Trophoblast cell (in vitro differentiated cells and primary cell): ENCODE results near the gene PTP4A1.

Experiments
- DNase-seq, 2 donors: peaks; one replicate each; pipeline ENCODE4 v3.0.0-alpha.2; 2016
- H2AFZ ChIP-seq: 2 replicates; pipeline ENCODE4 v1.6.1; 2013; ENCODE audit warnings: low read length, moderate library complexity, mild to moderate bottlenecking; ENCODE audit not compliant: insufficient read depth, poor library complexity
- H2AK5ac ChIP-seq: 2 replicates; pipeline ENCODE4 v1.6.1; 2013; ENCODE audit warnings: mild to moderate bottlenecking, low read length
- H2BK120ac ChIP-seq: 2 replicates; pipeline ENCODE4 v1.6.1; 2013; ENCODE audit warnings: low read length, mild to moderate bottlenecking, moderate library complexity; ENCODE audit not compliant: insufficient read depth, poor library complexity
- H2BK12ac ChIP-seq: 2 replicates; pipeline ENCODE4 v1.6.1; 2013; ENCODE audit warnings: mild to moderate bottlenecking, low read length, moderate library complexity
- H2BK5ac ChIP-seq: 2 replicates; pipeline ENCODE4 v1.6.1; 2013; ENCODE audit warnings: low read length, low read depth, moderate library complexity, mild to moderate bottlenecking; ENCODE audit not compliant: poor library complexity
- H3K14ac ChIP-seq: 2 replicates; pipeline ENCODE4 v1.6.1; 2013; ENCODE audit warnings: mild to moderate bottlenecking, low read length
- H3K18ac ChIP-seq: 2 replicates; pipeline ENCODE4 v1.6.1; 2013; ENCODE audit warnings: mild to moderate bottlenecking, low read length
- H3K23ac ChIP-seq: 2 replicates; pipeline ENCODE4 v1.6.1; 2013; ENCODE audit warnings: low read length
- H3K27ac ChIP-seq: 2 replicates; pipeline ENCODE4 v1.5.1; 2013; ENCODE audit warnings: low read depth, mild to moderate bottlenecking, inconsistent platforms, low read length, moderate library complexity
- H3K27me3 ChIP-seq: 2 replicates; pipeline ENCODE4 v1.6.1; 2013; ENCODE audit warnings: inconsistent platforms, mild to moderate bottlenecking, low read length, moderate library complexity; ENCODE audit not compliant: insufficient read depth
- H3K36me3 ChIP-seq, 2 experiments: 1 replicate in 1 of 2; 2 replicates in 1 of 2; pipeline ENCODE4 v1.6.1; 2013; ENCODE audit warnings: low read length in 2 of 2, mild to moderate bottlenecking in 2 of 2, moderate library complexity in 1 of 2; ENCODE audit not compliant: insufficient read depth in 2 of 2, control insufficient read depth in 1 of 2
- H3K4ac ChIP-seq: 2 replicates; pipeline ENCODE4 v1.6.1; 2013; ENCODE audit warnings: low read depth, mild to moderate bottlenecking, low read length, moderate library complexity
- H3K4me1 ChIP-seq, 2 experiments: 1 replicate in 1 of 2; 2 replicates in 1 of 2; pipeline ENCODE4 v1.6.1; 2013; ENCODE audit warnings: low read length in 2 of 2, mild to moderate bottlenecking in 2 of 2, moderate library complexity in 1 of 2; ENCODE audit not compliant: insufficient read depth in 2 of 2, control insufficient read depth in 1 of 2
- H3K4me2 ChIP-seq: 2 replicates; pipeline ENCODE4 v1.6.1; 2013; ENCODE audit warnings: inconsistent platforms, mild to moderate bottlenecking, low read length, moderate library complexity
- H3K4me3 ChIP-seq: 2 replicates; pipeline ENCODE4 v1.5.1; 2013; ENCODE audit warnings: mild to moderate bottlenecking, low read depth, low read length, inconsistent platforms
- H3K79me1 ChIP-seq: one replicate; pipeline ENCODE4 v1.6.1; 2013; ENCODE audit warnings: low read length
- H3K79me2 ChIP-seq: 2 replicates; pipeline ENCODE4 v1.6.1; 2013; ENCODE audit warnings: low read length, mild to moderate bottlenecking; ENCODE audit not compliant: control insufficient read depth, insufficient read depth, poor library complexity
- H3K9ac ChIP-seq: 2 replicates; pipeline ENCODE4 v1.6.1; 2013; ENCODE audit warnings: mild to moderate bottlenecking, low read length
- H3K9me3 ChIP-seq: 2 replicates; pipeline ENCODE4 v1.6.1; 2013; ENCODE audit warnings: low read depth, mild to moderate bottlenecking, control low read depth, inconsistent platforms, low read length; ENCODE audit not compliant: insufficient read depth
- H4K12ac ChIP-seq: 2 replicates; pipeline ENCODE4 v1.6.1; 2013; ENCODE audit warnings: low read depth, mild to moderate bottlenecking, low read length, moderate library complexity
- H4K8ac ChIP-seq: 2 replicates; pipeline ENCODE4 v1.6.1; 2013; ENCODE audit warnings: low read depth, mild to moderate bottlenecking, low read length, moderate library complexity
- H4K91ac ChIP-seq: one replicate; pipeline ENCODE4 v1.6.1; 2013; ENCODE audit warnings: low read depth, mild to moderate bottlenecking, low read length, moderate library complexity
- WGBS: extraction: QIAGEN DNeasy Blood & Tissue Kit; methylation state at CpG from one replicate; pipeline ENCODE4 v1.1.7; 2013; ENCODE audit warnings: missing lambda C conversion rate; ENCODE audit not compliant: insufficient read length, insufficient coverage; ENCODE audit errors: extremely low coverage; 5-methylcytosine and 5-hydroxymethylcytosine counted together

Gene PTP4A1

GRCh38 chr6:63537959-63538300, 34.4 kb upstream of the PTP4A1 start:
- H2BK5ac ChIP-seq = no peak overlapping the region
- H4K91ac ChIP-seq = no peak overlapping the region
- no peak overlapping the region for H2AFZ ChIP-seq
- no peak overlapping the region for H3K14ac ChIP-seq
- H3K9ac ChIP-seq = no peak overlapping the region
- no peak overlapping the region for H3K4me3 ChIP-seq
- no peak overlapping the region for H3K4ac ChIP-seq
- H3K79me1 ChIP-seq = no peaks in the 10 kb centered on the region
- no peak overlapping the region for H2BK12ac ChIP-seq
- no peak overlapping the region for H3K27ac ChIP-seq
- H3K4me1 ChIP-seq = no peaks in the 10 kb centered on the region
- H3K79me2 ChIP-seq = no peaks in the 10 kb centered on the region
- no peaks in the 10 kb centered on the region for H3K27me3 ChIP-seq
- no peak overlapping the region for H4K8ac ChIP-seq
- no peak for DNase-seq
- no peak overlapping the region for H3K18ac ChIP-seq
- no peak overlapping the region for H2BK120ac ChIP-seq
- no peak overlapping the region for H3K23ac ChIP-seq
- no peaks in the 10 kb centered on the region for H3K36me3 ChIP-seq
- no peak overlapping the region for H3K4me2 ChIP-seq
- H2AK5ac ChIP-seq = no peak overlapping the region
- H3K9me3 ChIP-seq = no peaks in the 10 kb centered on the region
- no peak overlapping the region for H4K12ac ChIP-seq

GRCh38 chr6:63538550-63538949, 33.7 kb upstream of the PTP4A1 start:
- no peak overlapping the region for H3K23ac ChIP-seq
- H3K79me2 ChIP-seq = no peaks in the 10 kb centered on the region
- H2BK120ac ChIP-seq = no peak overlapping the region
- no peak for DNase-seq
- no peaks in the 10 kb centered on the region for H3K9me3 ChIP-seq
- H3K79me1 ChIP-seq = no peaks in the 10 kb centered on the region
- H4K91ac ChIP-seq = no peak overlapping the region
- no peak overlapping the region for H2BK12ac ChIP-seq
- no peaks in the 10 kb centered on the region for H3K27me3 ChIP-seq
- H3K4me1 ChIP-seq = no peaks in the 10 kb centered on the region
- no CpG with 5 or more reads among the region's 1 CpG for WGBS
- no peak overlapping the region for H2BK5ac ChIP-seq
- no peak overlapping the region for H2AFZ ChIP-seq
- H3K18ac ChIP-seq = no peak overlapping the region
- H3K36me3 ChIP-seq = no peaks in the 10 kb centered on the region
- H2AK5ac ChIP-seq = no peak overlapping the region
- H3K9ac ChIP-seq = no peak overlapping the region
- H3K27ac ChIP-seq = no peak overlapping the region
- no peak overlapping the region for H3K4ac ChIP-seq
- no peak overlapping the region for H3K4me2 ChIP-seq
- no peak overlapping the region for H4K8ac ChIP-seq
- H4K12ac ChIP-seq = no peak overlapping the region
- H3K14ac ChIP-seq = no peak overlapping the region
- no peak overlapping the region for H3K4me3 ChIP-seq

GRCh38 chr6:63543001-63543400, 29.3 kb upstream of the PTP4A1 start:
- WGBS = no CpG with 5 or more reads among the region's 1 CpG
- Histone ChIP-seq H3K27ac (no peak overlapping the region), H3K36me3 (no peaks in the 10 kb centered on the region), H3K4me3 (no peak overlapping the region), H2BK120ac (no peak overlapping the region), H2AK5ac (no peak overlapping the region), H3K4me2 (no peak overlapping the region), H3K79me1 (no peaks in the 10 kb centered on the region), H3K27me3 (no peaks in the 10 kb centered on the region), H3K79me2 (no peaks in the 10 kb centered on the region), H3K23ac (no peak overlapping the region), H2BK5ac (no peak overlapping the region), H2BK12ac (no peak overlapping the region), H3K4ac (no peak overlapping the region), H3K9ac (no peak overlapping the region), H3K4me1 (no peaks in the 10 kb centered on the region), H4K91ac (no peak overlapping the region), H3K18ac (no peak overlapping the region), H2AFZ (no peak overlapping the region), H3K14ac (no peak overlapping the region), H4K8ac (no peak overlapping the region), H3K9me3 (no peaks in the 10 kb centered on the region), H4K12ac (no peak overlapping the region)
- DNase-seq = no peak

GRCh38 chr6:63543982-63544381, 28.3 kb upstream of the PTP4A1 start:
- Histone ChIP-seq H2BK12ac (no peak overlapping the region), H2BK120ac (no peak overlapping the region), H2AK5ac (no peak overlapping the region), H3K36me3 (no peaks in the 10 kb centered on the region), H3K79me2 (no peaks in the 10 kb centered on the region), H3K4me1 (no peaks in the 10 kb centered on the region), H4K8ac (no peak overlapping the region), H3K79me1 (no peaks in the 10 kb centered on the region), H3K4me2 (no peak overlapping the region), H3K27ac (no peak overlapping the region), H3K4ac (no peak overlapping the region), H3K4me3 (no peak overlapping the region), H3K18ac (no peak overlapping the region), H3K23ac (no peak overlapping the region), H4K91ac (no peak overlapping the region), H2AFZ (no peak overlapping the region), H3K9me3 (no peaks in the 10 kb centered on the region), H3K9ac (no peak overlapping the region), H2BK5ac (no peak overlapping the region), H4K12ac (no peak overlapping the region), H3K14ac (no peak overlapping the region), H3K27me3 (no peaks in the 10 kb centered on the region)
- no CpG with 5 or more reads among the region's 3 CpGs for WGBS
- DNase-seq = peak; percentile 21 to 71

- no peak overlapping the region for H3K23ac ChIP-seq
- no peak overlapping the region for H2AK5ac ChIP-seq
- H3K14ac ChIP-seq = no peak overlapping the region
- no peak overlapping the region for H3K27ac ChIP-seq
- no peak overlapping the region for H2AFZ ChIP-seq
- H3K79me2 ChIP-seq = no peaks in the 10 kb centered on the region
- H3K27me3 ChIP-seq = no peaks in the 10 kb centered on the region
- H3K36me3 ChIP-seq = no peaks in the 10 kb centered on the region
- no peak overlapping the region for H3K4ac ChIP-seq
- H2BK12ac ChIP-seq = no peak overlapping the region
- H3K9me3 ChIP-seq = no peaks in the 10 kb centered on the region
- H4K91ac ChIP-seq = no peak overlapping the region
- DNase-seq = no peak
- H3K79me1 ChIP-seq = no peaks in the 10 kb centered on the region
- H3K4me3 ChIP-seq = no peak overlapping the region
- H2BK120ac ChIP-seq = no peak overlapping the region
- H3K4me1 ChIP-seq = no peaks in the 10 kb centered on the region
- H3K4me2 ChIP-seq = no peak overlapping the region
- H2BK5ac ChIP-seq = no peak overlapping the region
- H4K12ac ChIP-seq = no peak overlapping the region
- WGBS = no CpG with 5 or more reads among the region's 6 CpGs
- no peak overlapping the region for H3K9ac ChIP-seq
- no peak overlapping the region for H3K18ac ChIP-seq
- H4K8ac ChIP-seq = no peak overlapping the region
These were observed 26.0 kb upstream of the PTP4A1 start for GRCh38 chr6:63546236-63546635.
